ENCODE data around the gene PEX16. TPM values are rescaled to one million over a fixed set of nuclear protein-coding genes. Genes with fewer than 3 reads are reported as not detected.
"Not testable (repeated sequence)": the region's sequence is repeated elsewhere in the genome, so short reads cannot be mapped to it uniquely, and the experiment has no call there.

The PEX16 gene
- total RNA-seq, 2 donors from 2014 or later: 30.0 to 44.9 TPM

GRCh38 chr11:45902452-45903380 lies 15.0 kb downstream of the PEX16 start:
- Histone ChIP-seq H3K27ac (no peak overlapping the region), H3K4me3 (no peak overlapping the region), H3K9me3 (no peaks in the 10 kb centered on the region), H3K9ac (ENCODE audit: low read depth in 2 of 2, low read length in 2 of 2) (no peak overlapping the region), H3K4me1 (peaks cover 8% of the 10 kb centered on the region), H3K36me3 (no peaks in the 10 kb centered on the region), H3K27me3 (peaks cover 7% of the 10 kb centered on the region)
- intact Hi-C loops (cut with DNase I): no loop called here
- no peak for TF ChIP-seq CTCF (IDR thresholded peaks at IDR 0.05)
- no peak for DNase-seq

GRCh38 chr11:45901626-45902025 lies 16.1 kb downstream of the PEX16 start:
- Histone ChIP-seq H3K9ac (ENCODE audit: low read depth in 2 of 2, low read length in 2 of 2) (no peak overlapping the region), H3K9me3 (no peaks in the 10 kb centered on the region), H3K4me1 (peaks cover 8% of the 10 kb centered on the region), H3K4me3 (no peak overlapping the region), H3K27ac (no peak overlapping the region), H3K27me3 (peaks cover 7% of the 10 kb centered on the region), H3K36me3 (no peaks in the 10 kb centered on the region)
- intact Hi-C loops (cut with DNase I): no loop called here
- DNase-seq: no peak
- no peak for TF ChIP-seq CTCF (IDR thresholded peaks at IDR 0.05)

- intact Hi-C loops (cut with DNase I): no loop called here
- H3K9ac ChIP-seq (ENCODE audit: low read depth in 2 of 2, low read length in 2 of 2): peak overlapping the region; percentile 26 to 60
- TF ChIP-seq CTCF (IDR thresholded peaks at IDR 0.05): no peak
- H3K27me3 ChIP-seq: peaks cover 7% of the 10 kb centered on the region
- DNase-seq: no peak
- H3K4me1 ChIP-seq: peaks cover 8% of the 10 kb centered on the region
- no peaks in the 10 kb centered on the region for H3K9me3 ChIP-seq
- no peaks in the 10 kb centered on the region for H3K36me3 ChIP-seq
- no peak overlapping the region for H3K4me3 ChIP-seq
- no peak overlapping the region for H3K27ac ChIP-seq
Observed at GRCh38 chr11:45900916-45901617, 16.6 kb downstream of the PEX16 start.

GRCh38 chr11:45900175-45900800 lies 17.4 kb downstream of the PEX16 start:
- H3K4me3 ChIP-seq: peak overlapping the region; percentile 45
- H3K36me3 ChIP-seq; H3K4me1 ChIP-seq; intact Hi-C loops (cut with DNase I); H3K27me3 ChIP-seq; H3K9me3 ChIP-seq; DNase-seq; H3K27ac ChIP-seq: not testable (repeated sequence)
- peak overlapping the region; percentile 26 to 60 for H3K9ac ChIP-seq (ENCODE audit: low read depth in 2 of 2, low read length in 2 of 2)

GRCh38 chr11:45899448-45900174 lies 18.1 kb downstream of the PEX16 start:
- peaks cover 7% of the 10 kb centered on the region for H3K27me3 ChIP-seq
- H3K9ac ChIP-seq (ENCODE audit: low read depth in 2 of 2, low read length in 2 of 2): no peak overlapping the region
- H3K9me3 ChIP-seq: no peaks in the 10 kb centered on the region
- H3K36me3 ChIP-seq: no peaks in the 10 kb centered on the region
- no peak overlapping the region for H3K27ac ChIP-seq
- H3K4me1 ChIP-seq: peaks cover 8% of the 10 kb centered on the region
- peak overlapping the region; percentile 45 for H3K4me3 ChIP-seq
- intact Hi-C loops (cut with DNase I): no loop called here
- no peak for TF ChIP-seq CTCF (IDR thresholded peaks at IDR 0.05)
- peak; percentile 69 for DNase-seq
